HTERT RPE-1 (cell line): ENCODE data around the gene RBM6.
"Not testable (repeated sequence)": the region's sequence is repeated elsewhere in the genome, so short reads cannot be mapped to it uniquely, and the experiment has no call there.

ENCODE experiments used
- in situ Hi-C: fragments of 300-500 bp; cut with MboI; formaldehyde crosslinking; loops from 4 replicates; pipeline ENCODE4 v1.14.3; 2020; ENCODE audit warnings: low sequenced_read_pairs

Gene RBM6

GRCh38 chr3:50084951-50085350 lies 145.0 kb downstream of the RBM6 start:
- in situ Hi-C loops, result not testable (repeated sequence)

GRCh38 chr3:50088725-50089608 lies 149.0 kb downstream of the RBM6 start, which contains the start of gene RBM5:
RBM5 (plus strand) TSS chr3:50088919; CDS start chr3:50090435, 1,516 bp downstream.
- in situ Hi-C loops, result no loop called here

DNA sequence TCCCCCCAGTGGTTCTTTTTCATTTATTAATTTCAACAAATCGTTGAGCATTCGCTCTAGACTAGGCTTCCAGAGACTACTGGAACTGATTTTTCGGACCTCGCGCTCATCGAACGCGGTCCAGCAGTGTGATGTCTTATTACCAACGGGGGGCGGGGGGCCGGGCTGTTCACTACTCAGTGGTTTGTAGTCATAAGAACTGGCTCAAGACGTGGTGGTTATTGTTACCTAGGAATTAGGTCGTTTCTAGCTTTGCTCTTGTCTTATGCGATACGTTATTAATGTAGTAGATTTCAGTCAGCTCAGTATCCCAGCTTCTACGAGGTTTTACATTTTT lies 149.6 kb downstream of the RBM6 start:
- in situ Hi-C loops, result no loop called here

DNA sequence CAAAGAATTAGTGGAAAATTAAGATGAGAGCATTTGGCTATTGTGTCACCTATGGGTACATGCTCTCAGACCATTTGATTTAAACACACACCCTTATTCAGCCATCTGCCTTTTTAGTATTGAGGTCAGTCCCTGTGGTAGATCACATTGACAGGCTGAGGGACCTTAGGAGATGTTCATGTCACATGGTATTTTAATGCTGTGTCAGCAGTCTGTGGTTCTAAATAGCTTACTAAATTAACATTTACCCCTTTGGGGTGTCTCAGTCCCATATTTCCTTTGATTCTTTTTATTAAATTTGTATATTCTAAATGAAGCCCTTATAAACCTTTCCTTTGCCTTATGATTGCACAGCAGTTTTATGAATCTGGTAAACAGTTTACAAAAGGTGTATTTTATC lies 151.0 kb downstream of the RBM6 start:
- in situ Hi-C loops, result no loop called here

DNA sequence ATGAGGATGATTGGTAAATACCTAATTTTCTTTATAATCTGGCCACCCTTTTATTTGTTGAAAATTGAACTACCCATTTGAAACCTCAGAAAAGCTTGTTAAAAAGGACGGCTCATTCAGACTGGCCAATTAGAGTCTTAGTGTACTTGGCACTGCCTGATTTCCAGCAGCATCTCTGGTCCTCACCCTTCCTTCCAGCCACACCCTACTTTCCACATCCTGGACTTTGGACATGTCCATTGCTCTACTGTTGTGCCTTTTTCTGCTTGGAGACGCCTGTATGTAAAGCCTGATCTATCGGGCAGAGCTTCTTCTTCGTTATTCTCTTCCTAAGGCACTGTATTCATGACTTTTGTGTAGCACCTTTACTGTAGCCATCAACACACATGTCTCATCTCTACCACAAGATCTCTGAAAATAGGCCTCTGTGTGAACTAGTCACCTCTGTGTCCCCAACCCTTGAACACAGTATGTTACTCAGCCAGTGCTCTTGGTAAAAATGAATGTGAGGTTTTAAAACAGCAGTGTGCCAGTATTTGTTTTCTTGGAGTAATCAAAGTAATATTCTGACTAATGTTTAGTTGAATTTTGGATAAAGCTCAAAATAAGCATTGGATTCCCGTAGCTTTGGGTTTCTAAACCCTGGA lies 155.5 kb downstream of the RBM6 start:
- in situ Hi-C loops, result no loop called here

DNA sequence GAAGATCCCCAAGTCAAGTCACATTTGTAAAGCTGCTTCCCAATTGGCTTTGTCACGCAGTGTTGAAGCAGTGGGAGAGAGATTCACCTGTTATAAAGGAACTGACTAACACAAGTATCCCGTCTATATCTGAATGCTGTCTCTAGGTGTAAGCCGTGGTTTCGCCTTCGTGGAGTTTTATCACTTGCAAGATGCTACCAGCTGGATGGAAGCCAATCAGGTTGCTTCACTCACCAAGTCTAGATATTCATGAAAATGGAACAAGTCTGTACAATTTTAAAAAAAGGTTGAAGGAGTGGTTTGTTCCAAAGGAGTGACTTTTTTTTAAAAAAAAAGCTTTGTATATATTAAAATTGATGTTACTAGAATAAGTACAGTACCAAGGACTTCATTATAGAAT lies 160.4 kb downstream of the RBM6 start:
- in situ Hi-C loops, result no loop called here

- in situ Hi-C loops, result no loop called here
Observed at GRCh38 chr3:50100956-50101845, 161.3 kb downstream of the RBM6 start.

DNA sequence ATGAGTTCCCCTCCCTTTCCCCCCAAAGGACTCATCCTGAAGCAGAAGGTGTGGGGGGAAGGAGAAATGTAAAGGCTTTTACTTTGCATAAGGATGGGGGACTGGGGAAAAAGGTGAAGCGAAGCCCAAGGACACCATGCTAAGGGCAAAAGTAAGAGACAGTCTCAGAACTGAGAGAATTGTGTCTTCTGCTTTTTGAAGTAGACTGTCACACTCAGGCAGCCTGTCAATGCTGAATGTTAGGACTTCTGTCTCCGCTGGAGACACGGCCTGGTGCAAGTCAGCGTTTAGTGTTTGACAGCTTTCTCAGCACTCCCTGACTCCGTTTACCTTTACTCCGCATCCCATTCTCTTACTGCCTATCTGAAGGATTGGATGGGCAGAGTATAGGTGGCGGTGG lies 162.6 kb downstream of the RBM6 start:
- in situ Hi-C loops, result no loop called here

DNA sequence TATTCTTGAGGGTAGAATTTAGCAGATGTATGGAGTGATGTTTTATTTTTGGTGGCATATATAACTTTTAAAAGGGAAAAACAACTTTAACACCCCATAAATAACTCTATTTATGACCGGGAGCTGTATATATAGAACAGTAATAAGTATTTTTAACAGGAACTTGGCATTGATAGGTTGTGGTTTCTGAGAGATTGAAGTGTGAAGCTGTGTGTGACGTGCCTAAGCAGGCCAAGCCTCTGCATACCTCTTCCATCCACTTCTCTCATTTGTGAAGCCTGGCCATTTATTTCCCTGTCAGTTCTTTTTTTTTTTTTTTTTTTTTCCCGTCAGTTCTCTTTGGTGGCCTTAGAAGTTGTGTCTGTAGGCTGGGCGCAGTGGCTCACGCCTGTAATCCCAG lies 171.8 kb downstream of the RBM6 start:
- in situ Hi-C loops, result no loop called here

DNA sequence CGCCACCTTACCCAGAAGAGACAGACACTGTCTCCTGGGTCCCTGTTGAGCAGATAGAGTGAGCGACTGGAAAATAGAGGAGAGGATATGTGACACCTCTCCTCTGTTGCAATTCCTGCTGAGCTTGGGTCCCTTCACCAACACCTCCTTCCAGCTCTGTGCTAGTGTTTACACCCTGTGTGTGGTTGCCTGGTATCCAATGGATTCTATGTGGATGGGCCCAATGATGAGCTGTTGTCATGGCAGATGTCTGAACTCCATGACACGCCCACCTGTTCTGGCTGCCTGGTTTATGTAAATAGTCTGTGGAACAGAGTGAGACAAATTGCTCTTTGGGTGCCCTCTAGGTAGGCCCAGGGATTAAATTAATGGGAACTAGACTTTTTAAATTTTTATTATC lies 172.5 kb downstream of the RBM6 start:
- in situ Hi-C loops, result no loop called here

DNA sequence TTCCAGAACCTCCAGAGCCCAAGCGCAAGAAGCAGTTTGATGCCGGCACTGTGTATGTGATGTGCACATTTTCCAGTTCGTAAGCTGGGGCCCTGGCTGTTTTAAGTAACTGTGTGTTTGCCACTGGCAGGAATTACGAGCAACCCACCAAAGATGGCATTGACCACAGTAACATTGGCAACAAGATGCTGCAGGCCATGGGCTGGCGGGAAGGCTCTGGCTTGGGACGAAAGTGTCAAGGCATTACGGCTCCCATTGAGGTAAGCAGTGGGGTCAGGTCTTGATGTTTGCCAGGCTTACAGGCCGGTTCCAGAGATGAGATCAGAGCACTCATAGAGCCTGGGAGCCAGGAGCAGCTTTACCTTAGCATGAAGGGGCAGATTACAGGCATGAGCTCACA lies 177.2 kb downstream of the RBM6 start:
- in situ Hi-C loops, result no loop called here

- in situ Hi-C loops, result no loop called here
Observed at GRCh38 chr3:50118237-50118636, 178.3 kb downstream of the RBM6 start.

- in situ Hi-C loops, result no loop called here
Observed at GRCh38 chr3:50119786-50120185, 179.8 kb downstream of the RBM6 start.

DNA sequence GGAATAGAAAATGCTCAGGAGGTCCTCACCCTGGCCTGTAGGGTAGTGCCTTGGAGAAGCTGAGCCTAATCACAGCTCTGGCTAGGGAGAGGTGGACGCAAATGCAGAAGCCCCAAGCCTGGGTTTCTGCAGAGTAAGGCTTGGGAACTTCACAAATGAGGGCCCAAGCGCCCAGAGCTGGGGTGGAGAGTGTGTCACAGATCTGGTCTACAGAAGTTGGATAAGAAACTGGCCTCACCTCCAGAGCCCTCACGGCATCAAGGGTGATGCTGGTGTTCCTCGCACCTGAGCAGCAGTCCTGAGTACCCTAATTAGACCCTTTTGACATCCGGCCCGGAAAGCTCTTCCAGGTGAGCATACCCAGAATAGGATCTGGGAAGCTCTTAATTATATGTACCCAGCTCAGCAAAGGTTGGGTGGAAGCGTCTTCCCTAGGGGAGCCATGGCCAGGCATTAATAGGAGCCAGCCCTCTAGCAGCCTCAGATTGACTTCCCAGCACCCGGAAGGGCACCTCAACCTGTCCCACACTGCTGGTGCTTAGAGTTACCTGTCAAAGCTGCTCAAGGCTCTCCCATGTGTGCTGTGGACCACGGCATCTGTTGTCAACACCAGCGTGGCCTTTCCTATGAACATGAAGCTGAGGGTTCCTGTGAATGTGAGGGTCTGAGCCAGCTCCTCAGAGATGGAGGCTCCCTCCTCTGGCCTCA lies 180.6 kb downstream of the RBM6 start:
- in situ Hi-C loops, result no loop called here

- in situ Hi-C loops, result no loop called here
Observed at GRCh38 chr3:50121072-50122032, 181.4 kb downstream of the RBM6 start.

DNA sequence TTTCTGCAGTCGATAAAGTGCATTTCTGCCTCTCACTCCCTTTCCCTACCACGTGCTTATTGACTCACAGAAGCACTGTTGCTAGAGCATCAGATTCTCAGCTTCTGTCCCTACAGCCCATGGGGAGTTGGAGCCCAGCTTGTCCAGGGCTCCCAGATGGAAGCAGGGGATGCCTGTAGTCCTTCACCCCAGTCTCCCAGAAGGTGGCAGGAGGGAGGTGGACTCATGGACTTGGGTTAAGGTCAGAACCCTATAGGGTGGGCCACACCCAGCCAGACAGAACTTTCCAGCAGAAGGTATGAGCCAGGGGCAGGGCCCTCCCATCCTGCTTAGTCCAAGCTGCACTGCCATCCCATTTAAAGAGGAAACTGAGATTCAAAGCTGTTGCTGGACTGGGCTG lies 182.1 kb downstream of the RBM6 start:
- in situ Hi-C loops, result no loop called here

- in situ Hi-C loops, result no loop called here
Observed at GRCh38 chr3:50122661-50123391, 182.9 kb downstream of the RBM6 start.

DNA sequence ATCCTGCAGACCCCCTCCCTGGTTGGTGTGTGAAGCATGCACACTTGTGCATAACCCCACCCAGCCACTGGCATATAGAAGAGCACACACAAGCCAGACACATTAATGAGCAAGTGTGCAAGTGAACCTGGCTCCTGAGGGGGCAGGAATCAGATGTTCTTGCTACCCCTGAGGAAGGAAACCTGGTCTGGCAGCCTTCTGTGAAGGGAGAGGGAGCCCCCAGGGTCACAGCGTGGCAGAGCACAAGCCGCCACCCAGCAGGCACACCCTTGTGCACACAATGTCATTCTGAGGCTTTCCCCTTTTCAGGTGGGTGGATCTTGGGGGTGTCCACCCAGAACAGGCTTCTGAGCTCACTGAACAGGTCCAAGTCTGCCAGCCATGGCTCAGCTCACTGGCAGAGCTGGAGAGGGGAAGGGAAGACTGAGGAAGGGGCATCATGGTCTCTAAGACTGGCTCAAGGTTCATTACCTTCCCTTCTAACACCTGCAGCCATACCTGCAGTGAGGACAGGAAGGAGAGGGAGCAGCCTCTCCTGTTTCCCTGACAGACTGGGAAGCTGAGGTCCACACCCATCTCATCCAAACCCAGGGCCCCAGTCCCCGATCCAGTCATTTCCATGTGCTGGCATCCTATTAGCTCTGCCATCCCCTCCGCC lies 183.6 kb downstream of the RBM6 start:
- in situ Hi-C loops, result no loop called here
